ENCODE data around the gene B4GALNT3.

The B4GALNT3 gene

DNA sequence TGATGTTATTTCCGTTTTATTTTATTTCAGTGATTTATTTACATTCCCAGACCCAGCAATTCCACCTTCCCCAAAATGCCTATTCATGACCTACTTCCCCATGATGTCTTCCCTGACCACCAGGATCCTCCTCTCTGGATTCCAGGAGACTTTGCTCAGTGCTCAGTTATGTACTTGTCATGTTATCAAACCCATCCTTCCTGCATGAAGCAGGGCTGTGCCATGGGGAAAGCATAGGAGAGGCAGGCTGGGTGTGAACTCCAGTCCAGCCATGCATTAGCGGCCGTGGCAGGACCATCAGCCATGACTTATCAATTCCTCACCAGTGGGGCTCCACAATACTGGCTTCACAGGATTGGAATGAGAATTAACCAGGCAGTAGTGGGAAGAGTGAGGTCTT, 57.8 kb downstream of the B4GALNT3 start:
- H3K4me3 ChIP-seq (replicated peaks; ENCODE audit: low read depth, low read length): no peak overlapping the region
- TF ChIP-seq, protein P1, sequence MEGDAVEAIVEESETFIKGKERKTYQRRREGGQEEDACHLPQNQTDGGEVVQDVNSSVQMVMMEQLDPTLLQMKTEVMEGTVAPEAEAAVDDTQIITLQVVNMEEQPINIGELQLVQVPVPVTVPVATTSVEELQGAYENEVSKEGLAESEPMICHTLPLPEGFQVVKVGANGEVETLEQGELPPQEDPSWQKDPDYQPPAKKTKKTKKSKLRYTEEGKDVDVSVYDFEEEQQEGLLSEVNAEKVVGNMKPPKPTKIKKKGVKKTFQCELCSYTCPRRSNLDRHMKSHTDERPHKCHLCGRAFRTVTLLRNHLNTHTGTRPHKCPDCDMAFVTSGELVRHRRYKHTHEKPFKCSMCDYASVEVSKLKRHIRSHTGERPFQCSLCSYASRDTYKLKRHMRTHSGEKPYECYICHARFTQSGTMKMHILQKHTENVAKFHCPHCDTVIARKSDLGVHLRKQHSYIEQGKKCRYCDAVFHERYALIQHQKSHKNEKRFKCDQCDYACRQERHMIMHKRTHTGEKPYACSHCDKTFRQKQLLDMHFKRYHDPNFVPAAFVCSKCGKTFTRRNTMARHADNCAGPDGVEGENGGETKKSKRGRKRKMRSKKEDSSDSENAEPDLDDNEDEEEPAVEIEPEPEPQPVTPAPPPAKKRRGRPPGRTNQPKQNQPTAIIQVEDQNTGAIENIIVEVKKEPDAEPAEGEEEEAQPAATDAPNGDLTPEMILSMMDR (IDR thresholded peaks at IDR 0.05; ENCODE audit: low read depth, low read length, missing control alignments): no peak
- no peak for DNase-seq (ENCODE audit: extremely low read depth, low read depth)

DNA sequence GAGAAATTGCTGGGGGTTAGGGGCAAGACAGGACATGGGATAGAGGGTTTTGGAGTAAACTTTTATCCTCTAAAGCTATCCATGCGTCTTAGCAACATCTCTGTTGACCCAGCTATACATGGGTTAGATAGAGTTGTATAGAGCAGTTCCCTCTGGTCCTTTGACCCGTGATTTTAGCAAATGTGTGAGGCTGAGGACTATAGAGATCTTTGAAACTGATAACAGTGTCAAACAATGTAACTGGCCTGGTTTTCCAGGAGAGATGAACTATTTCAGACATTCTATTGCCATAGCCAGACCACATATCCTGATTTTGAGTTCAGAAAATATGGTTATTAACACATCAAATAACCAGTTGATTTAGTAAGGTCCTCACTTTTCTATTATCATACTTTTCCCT, 60.4 kb downstream of the B4GALNT3 start:
- TF ChIP-seq, protein P1 (IDR thresholded peaks at IDR 0.05; ENCODE audit: low read depth, low read length, missing control alignments): no peak
- DNase-seq (ENCODE audit: extremely low read depth, low read depth): no peak
- H3K4me3 ChIP-seq (replicated peaks; ENCODE audit: low read depth, low read length): no peak overlapping the region

GRCh38 chr12:522692-523378, 63.1 kb downstream of the B4GALNT3 start:
- TF ChIP-seq, protein P1 (IDR thresholded peaks at IDR 0.05; ENCODE audit: low read depth, low read length, missing control alignments): no peak
- H3K4me3 ChIP-seq (replicated peaks; ENCODE audit: low read depth, low read length): no peak overlapping the region
- DNase-seq (ENCODE audit: extremely low read depth, low read depth): no peak

GRCh38 chr12:524167-524951, 64.6 kb downstream of the B4GALNT3 start:
- DNase-seq (ENCODE audit: extremely low read depth, low read depth): no peak
- no peak overlapping the region for H3K4me3 ChIP-seq (replicated peaks; ENCODE audit: low read depth, low read length)
- TF ChIP-seq, protein P1 (IDR thresholded peaks at IDR 0.05; ENCODE audit: low read depth, low read length, missing control alignments): no peak

GRCh38 chr12:526089-526488, 66.3 kb downstream of the B4GALNT3 start:
- DNase-seq (ENCODE audit: extremely low read depth, low read depth): no peak
- TF ChIP-seq, protein P1 (IDR thresholded peaks at IDR 0.05; ENCODE audit: low read depth, low read length, missing control alignments): no peak
- no peak overlapping the region for H3K4me3 ChIP-seq (replicated peaks; ENCODE audit: low read depth, low read length)

GRCh38 chr12:527241-527640, 67.5 kb downstream of the B4GALNT3 start:
- no peak overlapping the region for H3K4me3 ChIP-seq (replicated peaks; ENCODE audit: low read depth, low read length)
- TF ChIP-seq, protein P1 (IDR thresholded peaks at IDR 0.05; ENCODE audit: low read depth, low read length, missing control alignments): no peak
- DNase-seq (ENCODE audit: extremely low read depth, low read depth): no peak

Measured in HFF-Myc (cell line).